ENCODE data around the gene BCCIP. TPM values are rescaled to one million over a fixed set of nuclear protein-coding genes. Genes with fewer than 3 reads are reported as not detected.

BCCIP gene
- total RNA-seq, 1 donor from 2014 or later: 89.8 TPM

- H3K9me3 Mint-ChIP-seq: no peaks in the 10 kb centered on the region
- no peak for DNase-seq (ENCODE audit: low read depth, low spot score)
- H3K27me3 Mint-ChIP-seq (ENCODE audit: low read depth): no peaks in the 10 kb centered on the region
- H3K4me1 Mint-ChIP-seq: peaks cover 3% of the 10 kb centered on the region
- TF ChIP-seq CTCF (conservative IDR thresholded peaks at IDR 0.05): no peak
- H3K36me3 Mint-ChIP-seq (ENCODE audit: low read depth): peaks cover 2% of the 10 kb centered on the region
- no peak overlapping the region for H3K27ac Mint-ChIP-seq (ENCODE audit: unreplicated experiment)
- H3K4me3 Mint-ChIP-seq: no peak overlapping the region
These were observed 12.1 kb upstream of the BCCIP start for GRCh38 chr10:125811251-125811650.

- no peaks in the 10 kb centered on the region for H3K9me3 Mint-ChIP-seq
- no peak for DNase-seq (ENCODE audit: low read depth, low spot score)
- H3K27ac Mint-ChIP-seq (ENCODE audit: unreplicated experiment): no peak overlapping the region
These were observed 11.1 kb upstream of the BCCIP start for GRCh38 chr10:125812128-125812750.

GRCh38 chr10:125815764-125816163 lies 7.6 kb upstream of the BCCIP start:
- H3K27ac Mint-ChIP-seq (ENCODE audit: unreplicated experiment): peak overlapping the region; percentile 39
- no peak for TF ChIP-seq CTCF (conservative IDR thresholded peaks at IDR 0.05)
- no peak overlapping the region for H3K4me3 Mint-ChIP-seq
- no peaks in the 10 kb centered on the region for H3K4me1 Mint-ChIP-seq
- no peaks in the 10 kb centered on the region for H3K9me3 Mint-ChIP-seq
- H3K36me3 Mint-ChIP-seq (ENCODE audit: low read depth): peaks cover 1% of the 10 kb centered on the region
- no peaks in the 10 kb centered on the region for H3K27me3 Mint-ChIP-seq (ENCODE audit: low read depth)
- DNase-seq (ENCODE audit: low read depth, low spot score): no peak

More at GRCh38 chr10:125812128-125812750, 11.1 kb upstream of the BCCIP start:
- TF ChIP-seq CTCF (conservative IDR thresholded peaks at IDR 0.05): no peak
- Mint-ChIP-seq H3K4me3 (no peak overlapping the region), H3K4me1 (no peaks in the 10 kb centered on the region), H3K27me3 (ENCODE audit: low read depth) (no peaks in the 10 kb centered on the region), H3K36me3 (ENCODE audit: low read depth) (peaks cover 2% of the 10 kb centered on the region)

- TF ChIP-seq CTCF (conservative IDR thresholded peaks at IDR 0.05): no peak
- Mint-ChIP-seq H3K4me1 (peaks cover under 1% of the 10 kb centered on the region), H3K4me3 (no peak overlapping the region), H3K27ac (ENCODE audit: unreplicated experiment) (no peak overlapping the region), H3K27me3 (ENCODE audit: low read depth) (no peaks in the 10 kb centered on the region), H3K9me3 (no peaks in the 10 kb centered on the region), H3K36me3 (ENCODE audit: low read depth) (no peaks in the 10 kb centered on the region)
- no peak for DNase-seq (ENCODE audit: low read depth, low spot score)
These were observed 6.8 kb upstream of the BCCIP start for GRCh38 chr10:125816548-125816947.

GRCh38 chr10:125817337-125817946 lies 5.9 kb upstream of the BCCIP start:
- no peak overlapping the region for H3K4me3 Mint-ChIP-seq
- H3K4me1 Mint-ChIP-seq: peaks cover 6% of the 10 kb centered on the region
- DNase-seq (ENCODE audit: low read depth, low spot score): no peak
- no peaks in the 10 kb centered on the region for H3K9me3 Mint-ChIP-seq
- TF ChIP-seq CTCF (conservative IDR thresholded peaks at IDR 0.05): no peak
- no peaks in the 10 kb centered on the region for H3K36me3 Mint-ChIP-seq (ENCODE audit: low read depth)
- no peaks in the 10 kb centered on the region for H3K27me3 Mint-ChIP-seq (ENCODE audit: low read depth)
- H3K27ac Mint-ChIP-seq (ENCODE audit: unreplicated experiment): no peak overlapping the region
